Measurements from ENCODE around the gene TEX52.

GRCh38 chr12:2834581-2835491 is 22.0 kb downstream of the TEX52 start, which contains the start of gene NRIP2:
- TF ChIP-seq CTCF (IDR thresholded peaks at IDR 0.05) (no peak), POLR2A (IDR thresholded peaks at IDR 0.05) (no peak), POLR2AphosphoS5 (IDR thresholded peaks at IDR 0.05) (no peak)
